Measurements from ENCODE around the gene CTR9. TPM values are rescaled to one million over a fixed set of nuclear protein-coding genes. Genes with fewer than 3 reads are reported as not detected.

Gene CTR9
- total RNA-seq, 1 experiment from 2014 or later, result 45.9 TPM

DNA sequence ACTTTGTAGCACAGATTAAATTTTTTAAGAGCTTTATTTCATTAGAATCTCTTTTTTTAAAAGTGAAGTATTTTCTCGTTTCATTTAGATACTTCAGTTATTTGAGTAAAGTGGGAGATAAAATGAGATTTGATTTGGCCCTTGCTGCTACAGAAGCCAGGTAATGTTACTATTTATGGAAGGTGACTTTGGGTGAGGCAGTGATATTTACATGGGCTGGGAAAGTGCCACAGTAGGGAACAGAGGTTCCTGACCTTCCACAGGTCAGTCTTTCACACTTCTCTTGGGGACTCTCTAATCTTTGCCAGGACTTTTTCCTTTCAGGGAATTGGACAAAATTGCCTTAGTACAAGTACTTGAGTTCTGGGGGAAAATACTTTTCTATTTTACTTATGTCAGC is 20.4 kb downstream of the CTR9 start:
- ChIA-PET POLR2A (ENCODE audit: low non-redundant PET) (no interaction called here), CTCF (no interaction called here)
- Histone ChIP-seq H3K4me3 (ENCODE audit: low read depth, low read length, poor library complexity, severe bottlenecking) (no peak overlapping the region), H3K9me3 (ENCODE audit: low read depth, low read length, poor library complexity, severe bottlenecking) (no peaks in the 10 kb centered on the region), H3K4me1 (ENCODE audit: insufficient read depth, low read length, poor library complexity, severe bottlenecking) (no peaks in the 10 kb centered on the region), H3K27ac (ENCODE audit: low read depth, low read length, poor library complexity, severe bottlenecking) (no peak overlapping the region), H3K36me3 (ENCODE audit: insufficient read depth, low read length, poor library complexity, severe bottlenecking) (peaks cover 75% of the 10 kb centered on the region), H3K27me3 (replicated peaks; ENCODE audit: insufficient read depth, low read depth, low read length, poor library complexity) (no peaks in the 10 kb centered on the region)
- TF ChIP-seq, protein P1, sequence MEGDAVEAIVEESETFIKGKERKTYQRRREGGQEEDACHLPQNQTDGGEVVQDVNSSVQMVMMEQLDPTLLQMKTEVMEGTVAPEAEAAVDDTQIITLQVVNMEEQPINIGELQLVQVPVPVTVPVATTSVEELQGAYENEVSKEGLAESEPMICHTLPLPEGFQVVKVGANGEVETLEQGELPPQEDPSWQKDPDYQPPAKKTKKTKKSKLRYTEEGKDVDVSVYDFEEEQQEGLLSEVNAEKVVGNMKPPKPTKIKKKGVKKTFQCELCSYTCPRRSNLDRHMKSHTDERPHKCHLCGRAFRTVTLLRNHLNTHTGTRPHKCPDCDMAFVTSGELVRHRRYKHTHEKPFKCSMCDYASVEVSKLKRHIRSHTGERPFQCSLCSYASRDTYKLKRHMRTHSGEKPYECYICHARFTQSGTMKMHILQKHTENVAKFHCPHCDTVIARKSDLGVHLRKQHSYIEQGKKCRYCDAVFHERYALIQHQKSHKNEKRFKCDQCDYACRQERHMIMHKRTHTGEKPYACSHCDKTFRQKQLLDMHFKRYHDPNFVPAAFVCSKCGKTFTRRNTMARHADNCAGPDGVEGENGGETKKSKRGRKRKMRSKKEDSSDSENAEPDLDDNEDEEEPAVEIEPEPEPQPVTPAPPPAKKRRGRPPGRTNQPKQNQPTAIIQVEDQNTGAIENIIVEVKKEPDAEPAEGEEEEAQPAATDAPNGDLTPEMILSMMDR (conservative IDR thresholded peaks at IDR 0.05; ENCODE audit: low read depth, low read length), result no peak
- TF ChIP-seq EZH2 (IDR thresholded peaks at IDR 0.05; ENCODE audit: borderline replicate concordance, low read depth, low read length, poor library complexity, severe bottlenecking), result no peak
- DNase-seq (ENCODE audit: low spot score), result no peak
- intact Hi-C loops (cut with micrococcal nuclease; ENCODE audit: unreplicated experiment), result no loop called here
- no TSS peak for BruUV-seq (replicated peaks)

- no TSS peak for BruUV-seq (replicated peaks)
- H3K4me3 ChIP-seq (ENCODE audit: low read depth, low read length, poor library complexity, severe bottlenecking), result no peak overlapping the region
- DNase-seq (ENCODE audit: low spot score), result no peak
- CTCF ChIA-PET, result interaction anchor here (0.6 kb wide), 1 partner anchor 18 kb away, joined by 3 read pairs; no protein-coding TSS in a partner anchor
- no peaks in the 10 kb centered on the region for H3K27me3 ChIP-seq (replicated peaks; ENCODE audit: insufficient read depth, low read depth, low read length, poor library complexity)
- H3K9me3 ChIP-seq (ENCODE audit: low read depth, low read length, poor library complexity, severe bottlenecking), result no peaks in the 10 kb centered on the region
- TF ChIP-seq, protein P1 (conservative IDR thresholded peaks at IDR 0.05; ENCODE audit: low read depth, low read length), result no peak
- TF ChIP-seq EZH2 (IDR thresholded peaks at IDR 0.05; ENCODE audit: borderline replicate concordance, low read depth, low read length, poor library complexity, severe bottlenecking), result no peak
- H3K27ac ChIP-seq (ENCODE audit: low read depth, low read length, poor library complexity, severe bottlenecking), result no peak overlapping the region
- intact Hi-C loops (cut with micrococcal nuclease; ENCODE audit: unreplicated experiment), result no loop called here
- no peaks in the 10 kb centered on the region for H3K4me1 ChIP-seq (ENCODE audit: insufficient read depth, low read length, poor library complexity, severe bottlenecking)
- POLR2A ChIA-PET (ENCODE audit: low non-redundant PET), result no interaction called here
- H3K36me3 ChIP-seq (ENCODE audit: insufficient read depth, low read length, poor library complexity, severe bottlenecking), result peaks cover 85% of the 10 kb centered on the region
Measured at GRCh38 chr11:10774811-10775210, 23.8 kb downstream of the CTR9 start.

GRCh38 chr11:10777393-10777793 is 26.3 kb downstream of the CTR9 start:
- ChIA-PET POLR2A (ENCODE audit: low non-redundant PET) (no interaction called here), CTCF (no interaction called here)
- H3K4me1 ChIP-seq (ENCODE audit: insufficient read depth, low read length, poor library complexity, severe bottlenecking), result no peaks in the 10 kb centered on the region
- no peak overlapping the region for H3K27ac ChIP-seq (ENCODE audit: low read depth, low read length, poor library complexity, severe bottlenecking)
- H3K9me3 ChIP-seq (ENCODE audit: low read depth, low read length, poor library complexity, severe bottlenecking), result no peaks in the 10 kb centered on the region
- DNase-seq (ENCODE audit: low spot score), result no peak
- H3K27me3 ChIP-seq (replicated peaks; ENCODE audit: insufficient read depth, low read depth, low read length, poor library complexity), result no peaks in the 10 kb centered on the region
- no TSS peak for BruUV-seq (replicated peaks)
- intact Hi-C loops (cut with micrococcal nuclease; ENCODE audit: unreplicated experiment), result no loop called here
- H3K4me3 ChIP-seq (ENCODE audit: low read depth, low read length, poor library complexity, severe bottlenecking), result no peak overlapping the region
- TF ChIP-seq, protein P1 (conservative IDR thresholded peaks at IDR 0.05; ENCODE audit: low read depth, low read length), result no peak
- no peak for TF ChIP-seq EZH2 (IDR thresholded peaks at IDR 0.05; ENCODE audit: borderline replicate concordance, low read depth, low read length, poor library complexity, severe bottlenecking)
- H3K36me3 ChIP-seq (ENCODE audit: insufficient read depth, low read length, poor library complexity, severe bottlenecking), result peaks cover 66% of the 10 kb centered on the region

All from A673 (cell line).